Liver (tissue), 9 donors: ENCODE results near the gene GPR68. TPM values are rescaled to one million over a fixed set of nuclear protein-coding genes. Genes with fewer than 3 reads are reported as not detected.

ENCODE experiments used
- DNase-seq: peaks from one replicate; pipeline ENCODE4 v3.0.0-alpha.2; 2017; ENCODE audit warnings: low spot score
- H3K27ac ChIP-seq, 2 donors: one replicate each; pipeline ENCODE4 v1.7.0; 2013; ENCODE audit warnings: inconsistent platforms in 2 of 2, low read length in 2 of 2, control low read depth in 1 of 2, low read depth in 1 of 2, mild to moderate bottlenecking in 1 of 2
- H3K27me3 ChIP-seq, 4 donors: one replicate each; pipeline versions ENCODE4 v1.6.1 to v1.7.0; 2013; ENCODE audit warnings: low read length in 3 of 4, inconsistent platforms in 1 of 4, mild to moderate bottlenecking in 1 of 4, moderate library complexity in 1 of 4; ENCODE audit not compliant: control insufficient read depth in 4 of 4, insufficient read depth in 4 of 4
- H3K36me3 ChIP-seq, 4 donors: one replicate each; pipeline versions ENCODE4 v1.6.1 to v1.7.0; 2013; ENCODE audit warnings: low read length in 3 of 4, mild to moderate bottlenecking in 3 of 4, low read depth in 1 of 4, moderate library complexity in 1 of 4; ENCODE audit not compliant: control insufficient read depth in 4 of 4, insufficient read depth in 3 of 4
- H3K4me1 ChIP-seq, 4 donors: one replicate each; pipeline versions ENCODE4 v1.6.1 to v1.7.0; 2013; ENCODE audit warnings: low read length in 3 of 4, mild to moderate bottlenecking in 3 of 4, moderate library complexity in 1 of 4; ENCODE audit not compliant: control insufficient read depth in 4 of 4, insufficient read depth in 4 of 4
- H3K4me3 ChIP-seq, 3 donors: one replicate each; pipeline versions ENCODE4 v1.6.1 to v1.7.0; 2013; ENCODE audit warnings: low read length in 3 of 3, control low read depth in 1 of 3, low read depth in 1 of 3, mild to moderate bottlenecking in 1 of 3
- H3K9ac ChIP-seq, 2 donors: one replicate each; pipeline ENCODE4 v1.7.0; 2013; ENCODE audit warnings: low read length in 2 of 2, mild to moderate bottlenecking in 2 of 2, moderate library complexity in 2 of 2, control low read depth in 1 of 2, low read depth in 1 of 2
- H3K9me3 ChIP-seq, 4 donors: one replicate each; pipeline versions ENCODE4 v1.6.1 to v1.7.0; 2013; ENCODE audit warnings: low read length in 3 of 4; ENCODE audit not compliant: control insufficient read depth in 4 of 4
- EGR1 ChIP-seq, 2 donors: IDR thresholded peaks; 2 replicates each; pipeline ENCODE4 v1.6.1; 2016 to 2018; ENCODE audit warnings: antibody characterized with exemption in 2 of 2, low read depth in 2 of 2
- FOXA1 ChIP-seq: IDR thresholded peaks from 2 replicates; pipeline ENCODE4 v1.6.1; 2016; ENCODE audit warnings: antibody characterized with exemption
- FOXA2 ChIP-seq: IDR thresholded peaks from 2 replicates; pipeline ENCODE4 v1.6.1; 2016; ENCODE audit warnings: antibody characterized with exemption
- GABPA ChIP-seq, 2 donors: IDR thresholded peaks in 1 of 2; conservative IDR thresholded peaks in 1 of 2; 2 replicates each; pipeline ENCODE4 v1.6.1; 2016; ENCODE audit warnings: antibody characterized with exemption in 2 of 2, mild to moderate bottlenecking in 1 of 2, moderate library complexity in 1 of 2
- HNF4A ChIP-seq, 2 donors: conservative IDR thresholded peaks; 2 replicates each; pipeline ENCODE4 v1.6.1; 2016; ENCODE audit warnings: antibody characterized with exemption in 2 of 2, mild to moderate bottlenecking in 2 of 2
- HNF4G ChIP-seq: IDR thresholded peaks from 2 replicates; pipeline ENCODE4 v1.6.1; 2016; ENCODE audit warnings: antibody characterized with exemption
- JUND ChIP-seq, 2 donors: IDR thresholded peaks; 2 replicates each; pipeline ENCODE4 v1.6.1; 2016; ENCODE audit warnings: antibody characterized with exemption in 2 of 2
- NR2F2 ChIP-seq: IDR thresholded peaks from 2 replicates; pipeline ENCODE4 v1.6.1; 2016; ENCODE audit warnings: antibody characterized with exemption
- RAD21 ChIP-seq, 2 donors: IDR thresholded peaks; 2 replicates each; pipeline ENCODE4 v1.6.1; 2016; ENCODE audit warnings: antibody characterized with exemption in 2 of 2, mild to moderate bottlenecking in 2 of 2
- RXRA ChIP-seq, 2 donors: IDR thresholded peaks; 2 replicates each; pipeline ENCODE4 v1.6.1; 2017 to 2018; ENCODE audit warnings: antibody characterized with exemption in 2 of 2, mild to moderate bottlenecking in 1 of 2
- SP1 ChIP-seq: IDR thresholded peaks from 2 replicates; pipeline ENCODE4 v1.6.1; 2018; ENCODE audit warnings: antibody characterized with exemption, mild to moderate bottlenecking
- TAF1 ChIP-seq: conservative IDR thresholded peaks from 2 replicates; pipeline ENCODE4 v1.6.1; 2016; ENCODE audit warnings: antibody characterized with exemption, mild to moderate bottlenecking
- YY1 ChIP-seq: IDR thresholded peaks from 2 replicates; pipeline ENCODE4 v1.6.1; 2016; ENCODE audit warnings: antibody characterized with exemption, mild to moderate bottlenecking
- WGBS: extraction: QIAGEN DNeasy Blood & Tissue Kit; methylation state at CpG from one replicate; pipeline ENCODE4 v1.1.7; 2013; 5-methylcytosine and 5-hydroxymethylcytosine counted together
- polyA plus RNA-seq, 2 donors: library from polyadenylated mRNA; stranded (reverse) in 1 of 2; unstranded in 1 of 2; fragments of 200-250 nt in 1 of 2; fragments of >200 nt in 1 of 2; fragmentation: Nextera tagmentation in 1 of 2; extraction: Ambion mirVana in 1 of 2; gene quantifications; one replicate each; pipeline versions ENCODE4 v1.2.1 to v1.2.3, GENCODE V29; 2013 to 2015
- total RNA-seq, 2 donors: library from RNA; depleted of rRNA; stranded (reverse); fragments of >200 nt; gene quantifications; one replicate each; pipeline ENCODE4 v1.2.3, GENCODE V29; 2014
- TF ChIP-seq, protein P1 (sequence below): IDR thresholded peaks from 2 replicates; pipeline ENCODE4 v1.6.1; 2016; ENCODE audit warnings: antibody characterized with exemption, mild to moderate bottlenecking
- TF ChIP-seq, protein P2 (sequence below): IDR thresholded peaks from 2 replicates; pipeline ENCODE4 v1.6.1; 2016; ENCODE audit warnings: antibody characterized with exemption
- TF ChIP-seq, protein P3 (sequence below): IDR thresholded peaks from 2 replicates; pipeline ENCODE4 v1.6.1; 2016; ENCODE audit warnings: antibody characterized with exemption
- TF ChIP-seq, protein P4 (sequence below): fragments of 150-350 bp; IDR thresholded peaks from 2 replicates; pipeline ENCODE4 v1.5.1; 2017; ENCODE audit warnings: improper control_type of control experiment, low read depth, low read length; ENCODE audit not compliant: missing input control
- TF ChIP-seq, protein P5 (sequence below): IDR thresholded peaks from 2 replicates; pipeline ENCODE4 v1.6.1; 2016; ENCODE audit warnings: antibody characterized with exemption
- donor health status: healthy.
- donor health status: healthy.
- donor health status: healthy.
- donor health status: healthy.
- donor health status: healthy.

GPR68 gene
- total and polyA plus RNA-seq, 4 donors = 0.17 to 0.37 (median 0.33) TPM; not detected in 1

DNA sequence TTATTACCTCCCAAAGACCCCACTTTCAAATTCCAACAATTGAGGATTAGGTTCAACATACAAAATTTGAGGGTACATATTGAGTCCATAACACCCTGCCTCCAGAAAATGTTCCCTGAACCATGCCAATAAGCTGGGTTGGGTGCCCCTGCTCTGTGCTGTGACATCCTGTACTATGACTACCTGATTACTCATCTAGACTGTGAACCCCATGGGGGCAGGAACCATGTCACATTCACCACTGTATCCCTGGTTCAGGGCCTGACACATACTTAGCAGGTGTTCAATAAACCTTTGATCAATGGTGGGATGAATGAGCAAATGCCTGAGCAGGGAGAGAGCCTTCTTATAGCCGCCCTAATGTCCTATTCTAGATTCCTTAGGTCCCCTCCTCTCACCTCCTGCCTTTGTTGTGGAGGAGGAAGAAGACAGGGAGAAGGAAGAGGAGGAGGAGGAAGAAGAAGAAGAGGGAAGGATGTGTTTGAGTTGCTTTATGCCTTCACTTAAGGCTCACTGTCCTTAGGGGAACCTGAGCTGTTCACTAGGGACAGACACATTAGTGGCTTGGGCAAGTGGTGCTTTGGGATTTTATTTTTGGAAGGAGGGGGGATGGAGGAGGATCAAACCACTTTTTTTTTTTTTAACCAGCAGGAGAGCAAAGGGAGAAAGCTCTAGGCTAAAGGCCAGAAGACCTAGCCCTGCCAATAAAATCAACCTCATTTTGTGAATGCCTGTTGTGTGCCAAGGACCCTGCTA, 21.3 kb downstream of the GPR68 start (continued):
- TF ChIP-seq, protein P1, sequence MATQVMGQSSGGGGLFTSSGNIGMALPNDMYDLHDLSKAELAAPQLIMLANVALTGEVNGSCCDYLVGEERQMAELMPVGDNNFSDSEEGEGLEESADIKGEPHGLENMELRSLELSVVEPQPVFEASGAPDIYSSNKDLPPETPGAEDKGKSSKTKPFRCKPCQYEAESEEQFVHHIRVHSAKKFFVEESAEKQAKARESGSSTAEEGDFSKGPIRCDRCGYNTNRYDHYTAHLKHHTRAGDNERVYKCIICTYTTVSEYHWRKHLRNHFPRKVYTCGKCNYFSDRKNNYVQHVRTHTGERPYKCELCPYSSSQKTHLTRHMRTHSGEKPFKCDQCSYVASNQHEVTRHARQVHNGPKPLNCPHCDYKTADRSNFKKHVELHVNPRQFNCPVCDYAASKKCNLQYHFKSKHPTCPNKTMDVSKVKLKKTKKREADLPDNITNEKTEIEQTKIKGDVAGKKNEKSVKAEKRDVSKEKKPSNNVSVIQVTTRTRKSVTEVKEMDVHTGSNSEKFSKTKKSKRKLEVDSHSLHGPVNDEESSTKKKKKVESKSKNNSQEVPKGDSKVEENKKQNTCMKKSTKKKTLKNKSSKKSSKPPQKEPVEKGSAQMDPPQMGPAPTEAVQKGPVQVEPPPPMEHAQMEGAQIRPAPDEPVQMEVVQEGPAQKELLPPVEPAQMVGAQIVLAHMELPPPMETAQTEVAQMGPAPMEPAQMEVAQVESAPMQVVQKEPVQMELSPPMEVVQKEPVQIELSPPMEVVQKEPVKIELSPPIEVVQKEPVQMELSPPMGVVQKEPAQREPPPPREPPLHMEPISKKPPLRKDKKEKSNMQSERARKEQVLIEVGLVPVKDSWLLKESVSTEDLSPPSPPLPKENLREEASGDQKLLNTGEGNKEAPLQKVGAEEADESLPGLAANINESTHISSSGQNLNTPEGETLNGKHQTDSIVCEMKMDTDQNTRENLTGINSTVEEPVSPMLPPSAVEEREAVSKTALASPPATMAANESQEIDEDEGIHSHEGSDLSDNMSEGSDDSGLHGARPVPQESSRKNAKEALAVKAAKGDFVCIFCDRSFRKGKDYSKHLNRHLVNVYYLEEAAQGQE = no peak
- TF ChIP-seq EGR1 (IDR thresholded peaks at IDR 0.05; ENCODE audit: low read depth in 2 of 2) = no peak
- no peak for TF ChIP-seq HNF4A (conservative IDR thresholded peaks at IDR 0.05)
- TF ChIP-seq GABPA (IDR thresholded peaks at IDR 0.05 in 1 of 2, conservative IDR thresholded peaks at IDR 0.05 in 1 of 2) = no peak
- no peak for TF ChIP-seq FOXA1
- TF ChIP-seq RAD21 (IDR thresholded peaks at IDR 0.05) = no peak

DNA sequence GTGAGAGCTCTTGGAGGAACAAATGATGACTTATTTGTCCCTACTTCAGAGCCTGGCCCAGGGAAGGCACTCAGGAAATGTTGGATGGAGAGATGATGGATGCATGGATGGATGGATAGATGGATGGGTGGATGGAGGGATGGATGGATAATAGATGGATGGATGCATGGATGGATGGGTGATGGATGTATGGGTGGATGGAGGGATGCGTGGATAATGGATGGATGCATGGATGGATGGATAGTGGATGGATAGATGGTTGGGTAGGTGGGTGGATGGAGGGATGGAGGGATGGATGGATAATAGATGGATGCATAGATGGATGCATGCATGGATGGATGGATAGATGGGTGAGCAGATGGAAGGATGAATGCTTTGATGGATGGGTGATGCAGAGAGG, 23.2 kb downstream of the GPR68 start:
- Histone ChIP-seq H3K27ac (no peak overlapping the region), H3K27me3 (no peaks in the 10 kb centered on the region), H3K4me3 (no peak overlapping the region), H3K9ac (no peak overlapping the region), H3K9me3 (no peaks in the 10 kb centered on the region), H3K4me1 (no peaks in the 10 kb centered on the region), H3K36me3 (peaks cover 1 to 60% (median 26%) of the 10 kb centered on the region in 4 donors)
- TF ChIP-seq, protein P2, sequence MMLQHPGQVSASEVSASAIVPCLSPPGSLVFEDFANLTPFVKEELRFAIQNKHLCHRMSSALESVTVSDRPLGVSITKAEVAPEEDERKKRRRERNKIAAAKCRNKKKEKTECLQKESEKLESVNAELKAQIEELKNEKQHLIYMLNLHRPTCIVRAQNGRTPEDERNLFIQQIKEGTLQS = no peak
- TF ChIP-seq SP1 (no peak), RXRA (IDR thresholded peaks at IDR 0.05) (no peak), GABPA (IDR thresholded peaks at IDR 0.05 in 1 of 2, conservative IDR thresholded peaks at IDR 0.05 in 1 of 2) (no peak), HNF4A (conservative IDR thresholded peaks at IDR 0.05) (no peak), RAD21 (IDR thresholded peaks at IDR 0.05) (no peak), EGR1 (IDR thresholded peaks at IDR 0.05; ENCODE audit: low read depth in 2 of 2) (no peak), FOXA1 (no peak), FOXA2 (no peak), HNF4G (no peak), NR2F2 (no peak), TAF1 (no peak), YY1 (no peak), JUND (IDR thresholded peaks at IDR 0.05) (no peak)
- TF ChIP-seq, protein P3, sequence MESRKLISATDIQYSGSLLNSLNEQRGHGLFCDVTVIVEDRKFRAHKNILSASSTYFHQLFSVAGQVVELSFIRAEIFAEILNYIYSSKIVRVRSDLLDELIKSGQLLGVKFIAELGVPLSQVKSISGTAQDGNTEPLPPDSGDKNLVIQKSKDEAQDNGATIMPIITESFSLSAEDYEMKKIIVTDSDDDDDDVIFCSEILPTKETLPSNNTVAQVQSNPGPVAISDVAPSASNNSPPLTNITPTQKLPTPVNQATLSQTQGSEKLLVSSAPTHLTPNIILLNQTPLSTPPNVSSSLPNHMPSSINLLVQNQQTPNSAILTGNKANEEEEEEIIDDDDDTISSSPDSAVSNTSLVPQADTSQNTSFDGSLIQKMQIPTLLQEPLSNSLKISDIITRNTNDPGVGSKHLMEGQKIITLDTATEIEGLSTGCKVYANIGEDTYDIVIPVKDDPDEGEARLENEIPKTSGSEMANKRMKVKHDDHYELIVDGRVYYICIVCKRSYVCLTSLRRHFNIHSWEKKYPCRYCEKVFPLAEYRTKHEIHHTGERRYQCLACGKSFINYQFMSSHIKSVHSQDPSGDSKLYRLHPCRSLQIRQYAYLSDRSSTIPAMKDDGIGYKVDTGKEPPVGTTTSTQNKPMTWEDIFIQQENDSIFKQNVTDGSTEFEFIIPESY = no peak
- TF ChIP-seq, protein P4, sequence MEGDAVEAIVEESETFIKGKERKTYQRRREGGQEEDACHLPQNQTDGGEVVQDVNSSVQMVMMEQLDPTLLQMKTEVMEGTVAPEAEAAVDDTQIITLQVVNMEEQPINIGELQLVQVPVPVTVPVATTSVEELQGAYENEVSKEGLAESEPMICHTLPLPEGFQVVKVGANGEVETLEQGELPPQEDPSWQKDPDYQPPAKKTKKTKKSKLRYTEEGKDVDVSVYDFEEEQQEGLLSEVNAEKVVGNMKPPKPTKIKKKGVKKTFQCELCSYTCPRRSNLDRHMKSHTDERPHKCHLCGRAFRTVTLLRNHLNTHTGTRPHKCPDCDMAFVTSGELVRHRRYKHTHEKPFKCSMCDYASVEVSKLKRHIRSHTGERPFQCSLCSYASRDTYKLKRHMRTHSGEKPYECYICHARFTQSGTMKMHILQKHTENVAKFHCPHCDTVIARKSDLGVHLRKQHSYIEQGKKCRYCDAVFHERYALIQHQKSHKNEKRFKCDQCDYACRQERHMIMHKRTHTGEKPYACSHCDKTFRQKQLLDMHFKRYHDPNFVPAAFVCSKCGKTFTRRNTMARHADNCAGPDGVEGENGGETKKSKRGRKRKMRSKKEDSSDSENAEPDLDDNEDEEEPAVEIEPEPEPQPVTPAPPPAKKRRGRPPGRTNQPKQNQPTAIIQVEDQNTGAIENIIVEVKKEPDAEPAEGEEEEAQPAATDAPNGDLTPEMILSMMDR = no peak
- TF ChIP-seq, protein P1 = no peak
- TF ChIP-seq, protein P5, sequence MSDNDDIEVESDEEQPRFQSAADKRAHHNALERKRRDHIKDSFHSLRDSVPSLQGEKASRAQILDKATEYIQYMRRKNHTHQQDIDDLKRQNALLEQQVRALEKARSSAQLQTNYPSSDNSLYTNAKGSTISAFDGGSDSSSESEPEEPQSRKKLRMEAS = no peak
- no peak for DNase-seq
- 100% methylated on average over 1 of the region's 1 CpG for WGBS
